Tibial nerve (tissue), 4 donors: Measurements from ENCODE around the gene PRAMEF5. TPM values are rescaled to one million over a fixed set of nuclear protein-coding genes. Genes with fewer than 3 reads are reported as not detected.
"Not testable (repeated sequence)": the region's sequence is repeated elsewhere in the genome, so short reads cannot be mapped to it uniquely, and the experiment has no call there.

Experiments used
- DNase-seq, 2 donors: peaks; one replicate each; pipeline ENCODE4 v3.0.0-alpha.2; 2019; ENCODE audit warnings: low spot score in 2 of 2
- H3K27ac ChIP-seq, 4 donors: fragments of 200-600 bp; sonication (generic) in 3 of 4; one replicate each; pipeline ENCODE4 v1.5.1; 2017 to 2019; ENCODE audit warnings: mild to moderate bottlenecking in 1 of 4
- H3K27me3 ChIP-seq, 2 donors: fragments of 200-600 bp; sonication (generic) in 1 of 2; one replicate each; pipeline versions ENCODE4 v1.5.1 to v1.6.0; 2017 to 2019
- H3K36me3 ChIP-seq, 3 donors: fragments of 200-600 bp; sonication (generic); one replicate each; pipeline ENCODE4 v1.5.1; 2018 to 2019
- H3K4me1 ChIP-seq, 4 donors: fragments of 200-600 bp; sonication (generic) in 3 of 4; one replicate each; pipeline ENCODE4 v1.5.1; 2017 to 2019
- H3K4me3 ChIP-seq, 4 donors: fragments of 200-600 bp; sonication (generic) in 3 of 4; one replicate each; pipeline ENCODE4 v1.5.1; 2017 to 2019; ENCODE audit warnings: mild to moderate bottlenecking in 1 of 4, moderate library complexity in 1 of 4
- H3K9me3 ChIP-seq, 4 donors: fragments of 200-600 bp; sonication (generic) in 3 of 4; one replicate each; pipeline ENCODE4 v1.5.1; 2017 to 2019
- EP300 ChIP-seq, 2 donors: sonication (generic); formaldehyde crosslinking; IDR thresholded peaks; one replicate each; pipeline ENCODE4 v1.6.1; 2017; ENCODE audit warnings: antibody characterized with exemption in 2 of 2, mild to moderate bottlenecking in 1 of 2
- POLR2A ChIP-seq, 2 donors: fragments of 450-650 bp; IDR thresholded peaks; one replicate each; pipeline ENCODE4 v1.6.1; 2017; ENCODE audit warnings: antibody characterized with exemption in 2 of 2, mild to moderate bottlenecking in 2 of 2, moderate library complexity in 2 of 2
- WGBS, 2 donors: methylation state at CpG; one replicate each; pipeline ENCODE4 v1.1.5; 2018; 5-methylcytosine and 5-hydroxymethylcytosine counted together
- total RNA-seq, 4 donors: library from RNA; depleted of rRNA; stranded (reverse); fragments of >200 nt; gene quantifications; one replicate each; pipeline ENCODE4 v1.1.0, GENCODE V29; 2016
- TF ChIP-seq, protein P1 (sequence below), 5 experiments: fragments of 200-600 bp in 3 of 5; fragments of 450-650 bp in 2 of 5; sonication (generic) in 3 of 5; IDR thresholded peaks; one replicate each; pipeline ENCODE4 v1.5.1; 2016 to 2019; ENCODE audit warnings: antibody characterized with exemption in 5 of 5, mild to moderate bottlenecking in 3 of 5, moderate library complexity in 2 of 5

Gene PRAMEF5
- not detected for total RNA-seq

DNA sequence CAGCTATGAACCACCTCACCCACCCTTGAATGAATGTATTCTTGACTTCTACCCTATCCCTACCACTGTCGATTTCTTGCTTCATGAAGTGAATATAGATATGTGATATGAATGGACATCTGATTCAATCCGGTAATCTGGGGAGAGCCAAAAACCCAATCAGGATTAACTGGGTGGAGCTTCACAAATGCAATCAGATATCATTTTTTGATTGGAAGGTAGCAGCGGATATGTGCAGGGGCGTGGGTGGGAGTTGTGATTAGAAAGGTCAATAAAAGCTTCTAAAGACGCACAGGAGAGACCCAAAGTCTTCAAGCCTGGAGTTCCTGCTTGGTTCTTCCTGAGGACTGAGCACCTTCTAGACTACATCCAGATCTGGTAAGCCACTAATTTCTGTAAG is at the start of gene PRAMEF5:
TSS of gene PRAMEF5 (plus strand) at position 301 of the 400 bp plus-strand sequence. CDS start 5,071 bp downstream, outside the sequence.
- WGBS, 2 donors, result 96 to 100% methylated on average over 2 of the region's 5 CpGs

GRCh38 chr1:13208712-13209111 is 45.3 kb upstream of the PRAMEF5 start:
- H3K9me3 ChIP-seq, H3K27me3 ChIP-seq, DNase-seq, H3K27ac ChIP-seq, H3K4me1 ChIP-seq, H3K4me3 ChIP-seq, H3K36me3 ChIP-seq: not testable (repeated sequence)
- no CpG with 5 or more reads among the region's 9 CpGs for WGBS, 2 donors

More for the DNA sequence above, at the start of gene PRAMEF5:
- not testable (repeated sequence) for H3K4me3 ChIP-seq, H3K36me3 ChIP-seq, DNase-seq, H3K9me3 ChIP-seq, H3K4me1 ChIP-seq, H3K27me3 ChIP-seq, H3K27ac ChIP-seq

DNA sequence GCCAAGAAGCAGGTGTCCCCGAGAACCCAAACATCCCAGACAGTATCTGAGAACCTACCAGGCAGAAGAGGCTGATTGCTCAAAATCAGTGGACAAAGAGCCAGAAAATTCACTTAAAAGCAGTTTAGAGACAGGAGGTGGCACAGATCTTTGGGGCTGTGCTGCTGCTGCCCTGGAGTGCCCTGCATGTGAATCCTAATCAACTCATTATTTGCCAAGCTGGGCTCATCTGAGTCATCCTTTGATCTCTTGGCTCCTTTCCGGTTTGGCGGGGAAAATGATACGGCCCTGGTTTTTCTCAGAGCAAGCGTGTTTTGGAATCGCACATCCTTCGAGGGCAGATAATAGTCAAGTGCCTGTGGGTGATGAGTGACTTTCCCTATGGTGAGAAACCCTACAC is 37.4 kb upstream of the PRAMEF5 start:
- H3K36me3 ChIP-seq, DNase-seq, H3K9me3 ChIP-seq, H3K4me3 ChIP-seq, H3K4me1 ChIP-seq, H3K27me3 ChIP-seq, H3K27ac ChIP-seq: not testable (repeated sequence)
- WGBS, 2 donors, result no CpG with 5 or more reads among the region's 7 CpGs

DNA sequence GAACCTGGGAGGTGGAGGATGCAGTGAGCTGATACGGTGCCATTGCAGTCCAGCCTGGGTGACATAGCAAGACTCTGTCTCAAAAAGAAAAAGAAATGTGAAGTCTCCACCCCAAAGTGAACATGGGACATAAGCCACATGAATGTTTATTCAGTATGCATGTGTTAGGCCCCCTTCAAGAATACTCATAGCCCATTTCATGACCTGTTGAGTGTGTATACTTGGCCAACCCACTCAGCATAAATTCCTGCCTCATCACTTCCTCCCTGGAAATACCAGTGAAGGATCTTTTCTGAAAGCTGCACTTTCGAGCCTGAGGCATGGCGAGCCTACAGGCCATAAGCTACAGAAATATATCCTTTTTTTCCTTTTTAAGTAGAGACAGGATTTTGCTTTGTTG is 34.8 kb upstream of the PRAMEF5 start:
- H3K27ac ChIP-seq, H3K36me3 ChIP-seq, H3K9me3 ChIP-seq, H3K4me3 ChIP-seq, H3K27me3 ChIP-seq, H3K4me1 ChIP-seq, DNase-seq: not testable (repeated sequence)
- no CpG with 5 or more reads among the region's 3 CpGs for WGBS, 2 donors

GRCh38 chr1:13222788-13223187 is 31.2 kb upstream of the PRAMEF5 start:
- not testable (repeated sequence) for H3K9me3 ChIP-seq, H3K27me3 ChIP-seq, H3K4me3 ChIP-seq, H3K36me3 ChIP-seq, DNase-seq, H3K4me1 ChIP-seq, H3K27ac ChIP-seq
- no CpG with 5 or more reads among the region's 4 CpGs for WGBS, 2 donors

DNA sequence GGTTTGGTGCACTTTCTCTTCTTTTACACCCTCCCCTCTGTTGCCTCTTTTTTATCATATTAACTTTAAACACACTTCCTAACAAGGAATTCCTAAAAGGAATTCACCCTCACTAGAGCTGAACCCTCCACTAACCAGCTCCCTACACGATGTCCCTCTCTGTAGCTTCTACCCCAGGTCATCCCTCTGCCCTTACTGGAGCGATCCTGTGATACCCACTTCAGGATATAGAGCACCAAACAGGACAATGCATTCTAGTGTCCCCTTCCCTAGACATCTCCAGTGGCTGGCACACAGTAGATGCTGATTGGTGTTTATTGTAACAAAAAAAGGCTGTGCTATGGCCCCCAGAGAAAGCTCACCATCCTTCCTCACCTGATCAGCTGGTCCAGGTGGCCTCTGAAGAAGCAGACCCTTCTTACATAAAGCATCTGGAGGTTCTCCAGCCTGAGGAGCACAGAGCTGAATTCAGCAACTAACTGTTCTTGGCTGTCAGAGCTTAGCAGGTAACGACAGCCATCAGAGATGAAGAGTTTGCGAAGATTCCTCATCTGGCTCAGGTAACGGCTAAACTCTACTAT is 29.4 kb upstream of the PRAMEF5 start:
- WGBS, 2 donors, result 77 to 80% methylated on average over 5 of the region's 5 CpGs
- peaks cover 0 to 3% of the 10 kb centered on the region in 2 donors for H3K27me3 ChIP-seq
- peak in 1 of 2 donors; percentile 4 for DNase-seq
- no peaks in the 10 kb centered on the region for H3K36me3 ChIP-seq
- no peak overlapping the region for H3K4me3 ChIP-seq
- no peak for TF ChIP-seq EP300 (IDR thresholded peaks at IDR 0.05)
- H3K9me3 ChIP-seq, result no peaks in the 10 kb centered on the region
- no peak overlapping the region for H3K27ac ChIP-seq
- H3K4me1 ChIP-seq, result no peaks in the 10 kb centered on the region

GRCh38 chr1:13225675-13226204 is 28.3 kb upstream of the PRAMEF5 start, which contains the start of gene PRAMEF18:
PRAMEF18 (minus strand) TSS chr1:13226154; CDS start chr1:13226106, 48 bp downstream.
- H3K4me3 ChIP-seq, H3K4me1 ChIP-seq, H3K36me3 ChIP-seq, H3K9me3 ChIP-seq, H3K27ac ChIP-seq, H3K27me3 ChIP-seq: not testable (repeated sequence)
- 75 to 77% methylated on average over 8 of the region's 9 CpGs for WGBS, 2 donors
- peak in 1 of 2 donors; percentile 1 for DNase-seq

- H3K4me3 ChIP-seq, H3K27me3 ChIP-seq, DNase-seq, H3K27ac ChIP-seq, H3K36me3 ChIP-seq, H3K4me1 ChIP-seq, H3K9me3 ChIP-seq: not testable (repeated sequence)
- 82 to 84% methylated on average over 8 of the region's 8 CpGs for WGBS, 2 donors
These were observed 26.5 kb upstream of the PRAMEF5 start for GRCh38 chr1:13227271-13228055.

DNA sequence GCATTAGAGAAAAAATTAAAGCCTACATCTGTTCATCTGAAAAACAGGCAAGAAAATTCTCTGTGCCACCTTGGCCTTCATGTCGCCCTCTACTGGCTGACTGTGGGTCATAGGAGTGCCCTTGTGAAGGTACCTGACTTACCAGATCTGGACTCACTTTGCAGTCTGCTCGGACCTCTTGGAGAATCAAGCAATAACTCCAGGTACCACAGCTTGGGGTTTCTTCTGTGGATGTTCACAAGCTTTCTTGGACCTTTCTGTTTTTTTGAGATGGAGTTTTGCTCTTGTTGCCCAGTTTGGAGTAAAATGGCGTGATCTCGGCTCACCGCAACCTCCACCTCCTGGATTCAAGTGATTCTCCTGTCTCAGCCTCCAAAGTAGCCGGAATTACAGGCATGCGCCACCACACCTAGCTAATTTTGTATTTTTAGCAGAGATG is 25.6 kb upstream of the PRAMEF5 start:
- TF ChIP-seq, protein P1, sequence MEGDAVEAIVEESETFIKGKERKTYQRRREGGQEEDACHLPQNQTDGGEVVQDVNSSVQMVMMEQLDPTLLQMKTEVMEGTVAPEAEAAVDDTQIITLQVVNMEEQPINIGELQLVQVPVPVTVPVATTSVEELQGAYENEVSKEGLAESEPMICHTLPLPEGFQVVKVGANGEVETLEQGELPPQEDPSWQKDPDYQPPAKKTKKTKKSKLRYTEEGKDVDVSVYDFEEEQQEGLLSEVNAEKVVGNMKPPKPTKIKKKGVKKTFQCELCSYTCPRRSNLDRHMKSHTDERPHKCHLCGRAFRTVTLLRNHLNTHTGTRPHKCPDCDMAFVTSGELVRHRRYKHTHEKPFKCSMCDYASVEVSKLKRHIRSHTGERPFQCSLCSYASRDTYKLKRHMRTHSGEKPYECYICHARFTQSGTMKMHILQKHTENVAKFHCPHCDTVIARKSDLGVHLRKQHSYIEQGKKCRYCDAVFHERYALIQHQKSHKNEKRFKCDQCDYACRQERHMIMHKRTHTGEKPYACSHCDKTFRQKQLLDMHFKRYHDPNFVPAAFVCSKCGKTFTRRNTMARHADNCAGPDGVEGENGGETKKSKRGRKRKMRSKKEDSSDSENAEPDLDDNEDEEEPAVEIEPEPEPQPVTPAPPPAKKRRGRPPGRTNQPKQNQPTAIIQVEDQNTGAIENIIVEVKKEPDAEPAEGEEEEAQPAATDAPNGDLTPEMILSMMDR (IDR thresholded peaks at IDR 0.05), result peak in 2 of 5 experiments; percentile 7 to 31
- TF ChIP-seq EP300 (IDR thresholded peaks at IDR 0.05), result no peak
- no peak for TF ChIP-seq POLR2A (IDR thresholded peaks at IDR 0.05)
- no peaks in the 10 kb centered on the region for H3K4me1 ChIP-seq
- 76% methylated on average over 7 of the region's 7 CpGs for WGBS, 2 donors
- no peak for DNase-seq
- no peak overlapping the region for H3K27ac ChIP-seq
- peaks cover 0 to 3% of the 10 kb centered on the region in 2 donors for H3K27me3 ChIP-seq
- H3K9me3 ChIP-seq, result no peaks in the 10 kb centered on the region
- no peaks in the 10 kb centered on the region for H3K36me3 ChIP-seq
- H3K4me3 ChIP-seq, result no peak overlapping the region

GRCh38 chr1:13230096-13230495 is 23.9 kb upstream of the PRAMEF5 start:
- H3K9me3 ChIP-seq, DNase-seq, H3K36me3 ChIP-seq, H3K27ac ChIP-seq, H3K4me1 ChIP-seq, H3K4me3 ChIP-seq, H3K27me3 ChIP-seq: not testable (repeated sequence)
- WGBS, 2 donors, result 75 to 76% methylated on average over 5 of the region's 5 CpGs

GRCh38 chr1:13230601-13231000 is 23.4 kb upstream of the PRAMEF5 start:
- H3K27me3 ChIP-seq, H3K36me3 ChIP-seq, H3K4me3 ChIP-seq, DNase-seq, H3K4me1 ChIP-seq, H3K27ac ChIP-seq, H3K9me3 ChIP-seq: not testable (repeated sequence)
- WGBS, 2 donors, result 73 to 84% methylated on average over 2 of the region's 2 CpGs

GRCh38 chr1:13231061-13231750 is 22.8 kb upstream of the PRAMEF5 start:
- H3K27me3 ChIP-seq, H3K9me3 ChIP-seq, H3K4me1 ChIP-seq, H3K27ac ChIP-seq, DNase-seq, H3K4me3 ChIP-seq, H3K36me3 ChIP-seq: not testable (repeated sequence)
- 77 to 79% methylated on average over 7 of the region's 7 CpGs for WGBS, 2 donors
